ENCODE results near the gene PLCH2.

PLCH2 gene, protein sequence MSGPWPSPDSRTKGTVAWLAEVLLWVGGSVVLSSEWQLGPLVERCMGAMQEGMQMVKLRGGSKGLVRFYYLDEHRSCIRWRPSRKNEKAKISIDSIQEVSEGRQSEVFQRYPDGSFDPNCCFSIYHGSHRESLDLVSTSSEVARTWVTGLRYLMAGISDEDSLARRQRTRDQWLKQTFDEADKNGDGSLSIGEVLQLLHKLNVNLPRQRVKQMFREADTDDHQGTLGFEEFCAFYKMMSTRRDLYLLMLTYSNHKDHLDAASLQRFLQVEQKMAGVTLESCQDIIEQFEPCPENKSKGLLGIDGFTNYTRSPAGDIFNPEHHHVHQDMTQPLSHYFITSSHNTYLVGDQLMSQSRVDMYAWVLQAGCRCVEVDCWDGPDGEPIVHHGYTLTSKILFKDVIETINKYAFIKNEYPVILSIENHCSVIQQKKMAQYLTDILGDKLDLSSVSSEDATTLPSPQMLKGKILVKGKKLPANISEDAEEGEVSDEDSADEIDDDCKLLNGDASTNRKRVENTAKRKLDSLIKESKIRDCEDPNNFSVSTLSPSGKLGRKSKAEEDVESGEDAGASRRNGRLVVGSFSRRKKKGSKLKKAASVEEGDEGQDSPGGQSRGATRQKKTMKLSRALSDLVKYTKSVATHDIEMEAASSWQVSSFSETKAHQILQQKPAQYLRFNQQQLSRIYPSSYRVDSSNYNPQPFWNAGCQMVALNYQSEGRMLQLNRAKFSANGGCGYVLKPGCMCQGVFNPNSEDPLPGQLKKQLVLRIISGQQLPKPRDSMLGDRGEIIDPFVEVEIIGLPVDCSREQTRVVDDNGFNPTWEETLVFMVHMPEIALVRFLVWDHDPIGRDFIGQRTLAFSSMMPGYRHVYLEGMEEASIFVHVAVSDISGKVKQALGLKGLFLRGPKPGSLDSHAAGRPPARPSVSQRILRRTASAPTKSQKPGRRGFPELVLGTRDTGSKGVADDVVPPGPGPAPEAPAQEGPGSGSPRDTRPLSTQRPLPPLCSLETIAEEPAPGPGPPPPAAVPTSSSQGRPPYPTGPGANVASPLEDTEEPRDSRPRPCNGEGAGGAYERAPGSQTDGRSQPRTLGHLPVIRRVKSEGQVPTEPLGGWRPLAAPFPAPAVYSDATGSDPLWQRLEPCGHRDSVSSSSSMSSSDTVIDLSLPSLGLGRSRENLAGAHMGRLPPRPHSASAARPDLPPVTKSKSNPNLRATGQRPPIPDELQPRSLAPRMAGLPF (N-terminal part only)

GRCh38 chr1:2476061-2476999 is at the start of gene PLCH2:
Gene PLCH2, plus strand, starts transcription at chr1:2476289. Its CDS starts 300 bp downstream, at chr1:2476589.
- no peak for DNase-seq (ENCODE audit: low read depth, low spot score)

GRCh38 chr1:2426540-2426939 is 49.5 kb upstream of the PLCH2 start:
- no peak for DNase-seq (ENCODE audit: low read depth, low spot score)

GRCh38 chr1:2427051-2427450 is 49.0 kb upstream of the PLCH2 start:
- no peak for DNase-seq (ENCODE audit: low read depth, low spot score)

DNA sequence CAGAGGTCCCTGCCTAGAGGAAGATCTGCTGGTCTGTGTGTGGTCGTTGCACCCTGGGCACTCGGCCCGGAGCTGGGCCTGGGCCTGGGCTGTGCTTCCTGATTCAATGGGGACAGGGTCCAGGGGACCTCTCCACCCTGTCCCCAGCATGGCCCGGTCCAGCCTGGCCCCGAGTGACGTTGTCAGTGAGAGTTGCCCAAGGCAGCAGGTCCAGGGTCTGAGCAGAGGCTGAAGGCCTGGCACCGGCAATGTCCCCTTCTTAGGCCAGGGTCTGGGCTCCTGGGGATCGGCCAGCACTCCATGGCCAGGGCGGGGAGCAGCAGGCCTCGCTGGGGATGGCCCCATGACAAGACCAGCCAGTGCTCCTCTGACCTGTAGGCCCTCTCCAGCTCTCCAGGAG is 48.1 kb upstream of the PLCH2 start:
- no peak for DNase-seq (ENCODE audit: low read depth, low spot score)

DNA sequence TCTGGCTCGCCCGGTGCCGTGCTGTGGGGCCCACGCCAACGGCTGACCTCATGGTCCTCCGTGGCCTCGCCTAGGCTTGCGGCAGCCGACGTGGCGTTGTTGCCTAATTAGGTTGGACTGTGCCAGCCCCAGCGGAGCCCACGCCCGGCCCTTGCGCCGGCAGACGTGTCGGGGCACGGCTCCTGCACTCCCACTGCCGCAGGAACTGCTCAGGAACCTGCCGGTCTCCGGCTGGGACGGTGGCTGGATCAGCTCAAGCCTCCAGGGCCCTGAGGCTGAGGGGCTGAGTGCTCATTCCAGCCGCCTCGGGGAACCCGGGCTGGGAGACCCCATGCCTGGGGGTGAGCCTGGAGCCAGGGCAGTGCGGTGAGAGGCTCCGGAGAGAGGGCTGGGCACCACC is 47.6 kb upstream of the PLCH2 start:
- DNase-seq (ENCODE audit: low read depth, low spot score), result no peak

DNA sequence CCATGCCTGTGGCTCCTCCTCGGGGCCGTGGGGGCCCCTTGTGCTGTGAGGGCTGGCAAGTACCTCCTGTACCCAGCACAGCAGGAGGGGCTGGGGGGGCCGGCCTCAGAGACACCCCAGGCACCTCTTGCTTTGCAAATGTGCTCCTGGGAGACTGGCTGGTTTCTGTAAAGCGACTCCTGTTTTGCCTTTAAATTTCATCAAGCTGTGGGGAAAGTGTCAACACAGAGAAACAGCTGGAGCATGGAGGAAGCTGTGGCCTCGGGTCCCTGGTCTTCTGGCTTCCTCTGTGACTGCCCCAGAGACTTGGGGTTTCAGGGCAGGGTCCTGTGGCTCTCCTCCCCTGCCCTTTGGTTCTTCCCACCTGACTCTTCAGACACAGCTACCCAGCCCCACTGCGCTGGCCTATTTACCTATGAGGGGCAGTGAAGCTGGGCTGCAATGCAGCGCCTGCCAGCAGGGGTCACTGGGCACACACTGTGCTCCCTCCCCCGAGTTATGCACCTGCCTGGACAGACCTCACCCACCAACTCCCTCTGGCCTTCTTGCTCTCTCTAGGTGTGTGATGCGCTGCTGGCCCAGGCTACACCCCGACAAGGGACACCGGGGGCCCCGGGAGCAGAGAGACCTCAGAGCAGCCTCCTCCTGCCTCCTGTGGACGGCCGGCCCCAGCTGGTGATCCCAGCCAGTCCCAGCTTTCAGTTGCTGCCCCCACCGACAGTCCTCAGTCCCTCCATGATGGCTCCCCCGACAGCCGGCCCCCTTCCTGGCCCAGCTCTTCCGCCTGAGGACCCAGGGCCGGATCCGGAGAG is 46.1 kb upstream of the PLCH2 start:
- DNase-seq (ENCODE audit: low read depth, low spot score), result no peak

- DNase-seq (ENCODE audit: low read depth, low spot score), result no peak
Observed at GRCh38 chr1:2430592-2430973, 45.5 kb upstream of the PLCH2 start.

DNA sequence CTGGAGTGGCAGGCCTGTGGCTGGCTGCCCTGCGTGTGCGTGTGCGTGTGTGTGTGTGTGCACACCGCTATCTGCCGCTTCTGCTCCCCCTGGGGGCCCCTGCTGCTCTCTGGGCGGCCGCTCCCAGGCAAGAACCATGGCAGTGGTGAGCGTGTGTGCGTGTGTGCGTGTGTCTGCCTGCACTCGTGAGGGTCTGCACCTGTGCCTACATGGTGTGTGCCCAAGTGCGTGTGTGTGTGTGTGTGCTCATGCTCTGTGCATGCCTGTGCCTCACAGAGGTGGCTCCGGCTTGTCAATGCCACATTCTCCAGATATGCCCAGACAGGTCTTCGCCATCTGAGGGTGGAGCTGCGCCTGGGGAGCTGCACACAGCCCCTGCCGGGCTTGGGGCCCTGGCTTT is 45.0 kb upstream of the PLCH2 start:
- DNase-seq (ENCODE audit: low read depth, low spot score), result no peak

GRCh38 chr1:2431518-2431917 is 44.6 kb upstream of the PLCH2 start:
- DNase-seq (ENCODE audit: low read depth, low spot score), result no peak

DNA sequence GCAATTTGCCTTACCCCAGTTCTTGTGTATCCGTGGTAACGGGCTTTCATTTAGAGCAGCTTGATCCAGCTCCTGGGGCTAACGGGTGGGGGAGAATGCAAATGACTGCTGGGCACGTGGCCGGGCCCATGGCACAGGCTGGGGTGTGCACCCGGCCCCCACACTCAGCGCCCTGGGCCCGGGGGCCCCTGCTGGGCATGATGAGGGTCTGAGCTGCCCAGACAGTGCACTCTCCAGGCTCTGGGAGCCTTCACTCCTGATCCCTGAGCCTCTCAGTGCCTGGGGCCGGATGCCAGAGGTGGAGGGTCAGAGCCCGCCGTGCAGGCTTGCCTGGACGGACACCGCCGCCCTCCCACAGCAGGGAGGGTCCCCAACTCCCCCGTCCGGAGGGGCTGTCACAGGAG is 43.6 kb upstream of the PLCH2 start:
- DNase-seq (ENCODE audit: low read depth, low spot score), result no peak

DNA sequence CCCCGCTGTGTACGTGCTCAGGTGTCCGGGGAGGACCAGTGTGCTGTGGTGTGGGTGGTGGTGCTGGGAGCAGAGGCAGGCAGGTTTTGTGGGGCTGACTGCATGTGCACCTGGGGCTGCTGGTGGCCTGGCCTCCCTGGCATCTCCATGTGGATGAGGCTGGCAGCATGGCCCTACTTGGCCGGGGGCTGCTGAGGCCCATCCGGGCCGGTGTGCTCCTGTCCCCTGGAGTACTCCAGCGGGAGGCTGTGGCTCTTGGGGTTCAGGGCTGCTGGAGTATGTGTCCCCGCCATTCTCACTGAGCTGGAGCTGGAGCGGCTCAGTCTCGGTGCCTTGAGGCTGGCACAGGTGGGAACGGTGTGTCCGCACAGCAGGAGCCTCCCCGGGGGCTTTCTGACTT is 42.9 kb upstream of the PLCH2 start:
- no peak for DNase-seq (ENCODE audit: low read depth, low spot score)

DNA sequence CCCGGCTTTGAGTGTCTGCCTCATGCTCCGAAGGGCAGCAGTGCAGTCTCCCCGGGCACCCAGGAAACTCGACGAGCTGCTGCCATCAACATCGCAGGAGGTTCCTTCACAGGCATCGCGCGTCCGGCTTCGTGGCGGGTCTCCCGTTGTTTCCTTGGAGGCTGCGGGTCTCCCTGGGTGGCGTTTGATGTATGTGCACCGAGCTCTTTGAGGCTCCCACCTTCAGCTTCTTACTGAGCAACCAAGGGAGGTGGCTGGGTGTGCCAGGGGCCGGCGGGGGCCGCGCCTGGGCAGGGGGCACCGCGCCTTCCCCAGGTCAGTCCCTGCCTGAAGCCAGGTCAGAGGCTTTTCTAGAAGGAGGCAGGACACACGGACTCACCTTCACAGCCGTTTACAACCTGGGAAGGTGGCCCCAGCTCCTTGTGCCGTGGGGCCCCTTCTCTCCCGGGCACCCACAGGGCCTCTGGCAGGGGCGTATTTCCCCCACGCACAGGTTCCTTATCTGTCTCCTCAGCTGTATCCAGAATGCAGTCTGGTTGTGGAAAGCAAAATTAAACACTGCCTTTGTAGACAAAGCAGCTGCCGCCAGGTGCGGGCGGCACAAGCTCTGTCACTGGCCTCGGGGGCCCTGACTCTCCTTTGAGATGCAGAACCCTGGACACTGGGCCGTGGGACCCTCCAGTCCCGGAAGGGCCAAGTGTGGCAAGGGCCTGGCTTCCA is 42.0 kb upstream of the PLCH2 start:
- DNase-seq (ENCODE audit: low read depth, low spot score), result no peak

DNA sequence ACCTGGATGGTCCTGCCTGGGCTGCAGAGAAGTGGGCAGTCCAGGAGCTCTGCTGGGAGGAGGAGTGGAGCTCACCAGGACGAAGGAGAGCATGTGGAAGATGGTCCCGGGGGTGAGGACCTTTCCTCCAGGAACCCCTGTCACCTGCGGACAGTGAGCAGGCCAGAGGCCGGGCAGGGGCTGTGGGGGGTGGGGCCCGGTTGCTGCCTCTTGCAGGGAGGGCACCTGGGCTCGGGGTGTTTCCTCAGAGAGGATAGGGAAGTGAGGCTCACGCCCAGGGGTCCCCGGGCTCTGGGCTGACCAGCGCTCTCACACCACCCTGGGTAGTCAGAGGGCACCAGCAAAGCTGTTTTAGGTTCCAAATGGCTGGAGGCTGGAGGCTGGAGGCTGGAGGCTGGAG is 41.0 kb upstream of the PLCH2 start:
- DNase-seq (ENCODE audit: low read depth, low spot score), result no peak

DNA sequence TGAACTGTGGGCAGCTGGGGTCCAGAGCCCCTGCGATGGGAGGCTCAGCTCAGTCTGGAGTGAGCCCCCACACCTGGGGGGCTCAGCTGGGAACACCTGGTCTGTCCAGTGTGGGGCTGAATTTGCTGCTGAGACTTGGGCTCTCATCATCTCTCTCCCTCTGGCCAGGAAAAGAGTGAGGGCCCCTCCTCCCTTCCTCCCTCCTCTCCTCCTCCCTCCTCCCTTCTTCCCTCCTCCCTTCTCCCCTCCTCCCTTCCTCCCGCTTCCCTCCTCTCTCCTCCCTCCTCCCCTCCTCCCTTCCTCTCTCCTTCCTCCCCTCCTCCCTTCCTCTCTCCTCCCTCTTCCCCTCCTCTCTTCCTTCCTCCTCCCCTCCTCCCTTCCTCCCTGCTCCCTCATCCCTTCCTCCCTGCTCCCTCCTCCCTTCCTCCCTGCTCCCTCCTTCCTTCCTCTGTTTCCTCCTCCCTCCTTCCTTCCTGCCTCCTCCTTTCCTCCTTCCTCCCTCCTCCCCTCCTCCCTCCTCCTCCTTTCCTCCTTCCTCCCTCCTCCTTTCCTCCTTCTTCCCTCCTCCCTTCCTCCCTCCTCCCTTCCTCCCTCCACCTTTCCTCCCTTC is 40.2 kb upstream of the PLCH2 start:
- DNase-seq (ENCODE audit: low read depth, low spot score), result no peak

DNA sequence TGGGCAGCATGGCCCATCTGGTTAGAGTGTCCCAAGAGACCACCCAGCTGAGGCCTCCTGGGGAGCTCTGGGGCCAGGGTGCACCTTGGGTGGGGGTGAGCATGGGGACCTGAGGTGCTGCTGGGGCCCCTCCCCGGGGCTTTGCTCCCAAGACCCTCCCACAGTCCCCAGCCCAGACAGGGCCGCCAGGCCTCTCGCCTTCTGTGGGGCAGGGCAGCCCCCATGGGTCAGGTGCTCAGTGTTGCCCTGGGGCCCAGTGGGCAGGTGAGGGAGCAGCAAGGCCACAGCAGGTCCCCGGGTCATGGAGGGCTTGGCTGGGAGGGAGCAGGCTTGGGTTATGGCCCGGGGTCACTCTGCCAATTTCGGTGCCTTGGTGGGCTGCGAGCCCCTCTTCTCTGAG is 39.2 kb upstream of the PLCH2 start:
- DNase-seq (ENCODE audit: low read depth, low spot score), result no peak

DNA sequence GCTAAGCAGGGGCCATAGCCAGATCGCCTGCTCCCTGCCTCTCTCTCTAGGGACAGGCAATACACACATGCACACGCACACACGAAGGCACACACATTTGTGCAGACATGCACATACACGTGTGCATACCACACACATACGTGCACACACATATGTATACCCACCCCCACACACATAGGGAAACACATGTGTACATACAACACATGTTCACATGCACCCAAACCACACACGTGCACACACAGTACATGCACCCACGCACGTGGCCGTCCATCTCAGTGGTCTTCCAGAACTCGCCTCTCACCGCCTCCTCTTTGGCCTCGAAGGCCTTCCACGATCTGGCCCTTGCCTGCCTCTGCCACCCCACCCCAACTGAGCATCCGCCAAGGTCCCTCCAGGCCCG is 38.5 kb upstream of the PLCH2 start:
- DNase-seq (ENCODE audit: low read depth, low spot score), result no peak

DNA sequence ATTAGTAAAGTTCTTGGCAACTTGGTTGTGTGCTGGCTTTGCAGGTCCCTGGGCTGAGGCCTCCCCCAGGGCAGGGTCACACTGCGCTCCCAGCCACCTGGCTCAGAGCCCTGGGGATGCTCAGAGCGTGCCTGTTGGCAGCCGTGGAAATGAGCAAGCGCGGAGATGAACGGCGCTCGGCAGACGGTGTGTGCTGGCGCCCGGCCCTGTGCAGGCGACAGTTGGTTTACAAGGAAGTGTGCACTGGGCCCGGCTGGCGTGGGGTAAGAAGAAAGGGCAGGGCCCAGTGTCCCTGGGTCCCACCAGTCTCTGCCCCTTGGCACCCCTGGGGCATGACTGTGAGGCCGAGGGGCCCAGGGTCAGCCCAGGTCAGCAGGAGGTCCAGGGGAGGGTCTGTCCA is 38.1 kb upstream of the PLCH2 start:
- DNase-seq (ENCODE audit: low read depth, low spot score), result no peak

DNA sequence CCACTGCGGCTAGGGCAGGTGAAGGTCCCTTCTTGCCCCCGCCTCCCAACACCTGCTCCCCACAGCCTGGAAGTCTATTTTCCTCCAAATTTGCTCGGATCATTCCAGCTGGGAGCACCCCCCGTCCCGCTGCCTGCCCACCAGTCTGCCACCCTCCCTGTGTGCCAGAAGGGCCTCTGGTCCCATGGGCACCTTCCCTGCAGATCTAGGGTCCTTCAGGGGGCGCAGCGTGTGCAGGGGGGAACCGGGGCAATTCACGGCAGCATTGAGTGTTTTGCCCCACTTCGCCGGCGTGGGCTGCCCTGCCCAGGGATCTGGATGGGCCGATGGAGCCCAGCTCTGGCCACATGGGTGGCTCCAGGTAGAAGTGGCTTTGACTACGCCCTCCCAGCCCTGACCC is 37.4 kb upstream of the PLCH2 start:
- DNase-seq (ENCODE audit: low read depth, low spot score), result no peak

- no peak for DNase-seq (ENCODE audit: low read depth, low spot score)
Observed at GRCh38 chr1:2439369-2439768, 36.7 kb upstream of the PLCH2 start.
